SHP77 (cell line): ENCODE measurements around the gene COL25A1.

Experiments used
- DNase-seq, 2 experiments: peaks; one replicate each; lab custom pipeline; 2025; lab: John Stamatoyannopoulos, UW

COL25A1 gene

DNA sequence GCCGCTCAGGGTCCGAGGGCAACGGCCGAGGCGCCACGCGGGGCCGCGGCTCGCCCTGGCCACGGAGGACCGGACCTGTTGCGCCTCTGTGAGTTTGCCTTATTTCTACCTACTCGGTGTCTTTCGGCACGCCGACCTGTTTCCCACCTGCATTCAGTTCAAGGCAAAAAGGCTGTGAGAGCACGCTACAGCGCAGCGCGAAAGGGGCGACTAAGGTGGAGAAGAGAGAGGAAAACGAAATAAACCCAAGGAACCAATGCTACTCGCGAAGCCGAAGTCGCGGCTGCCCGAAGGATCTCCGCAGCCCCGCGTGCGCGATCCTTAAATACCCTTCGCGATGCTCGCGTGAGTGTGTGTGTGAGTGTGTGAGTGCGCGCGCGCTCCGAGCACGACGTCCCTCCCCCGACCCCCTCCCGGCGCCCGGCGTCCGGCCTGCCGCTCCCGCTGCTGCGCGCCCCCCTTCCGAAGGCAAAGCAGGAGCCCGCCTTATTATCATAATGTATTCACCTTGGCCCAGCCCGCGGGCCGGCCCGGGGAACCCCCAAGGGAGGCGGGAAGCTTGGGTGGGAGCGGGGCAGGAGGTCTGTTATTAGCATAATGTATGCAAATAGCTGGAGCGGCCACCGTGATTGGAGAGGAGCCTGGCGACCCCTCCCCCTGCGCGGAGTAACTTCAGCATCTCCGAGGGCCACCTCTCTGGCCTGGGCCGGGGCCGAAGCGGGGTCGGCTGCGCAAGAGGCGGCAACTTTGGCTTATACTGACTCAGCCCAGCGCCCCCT is at the start of gene COL25A1:
COL25A1 (minus strand) TSS at position 298 of the 779 bp plus-strand sequence.
- no peak for DNase-seq

DNA sequence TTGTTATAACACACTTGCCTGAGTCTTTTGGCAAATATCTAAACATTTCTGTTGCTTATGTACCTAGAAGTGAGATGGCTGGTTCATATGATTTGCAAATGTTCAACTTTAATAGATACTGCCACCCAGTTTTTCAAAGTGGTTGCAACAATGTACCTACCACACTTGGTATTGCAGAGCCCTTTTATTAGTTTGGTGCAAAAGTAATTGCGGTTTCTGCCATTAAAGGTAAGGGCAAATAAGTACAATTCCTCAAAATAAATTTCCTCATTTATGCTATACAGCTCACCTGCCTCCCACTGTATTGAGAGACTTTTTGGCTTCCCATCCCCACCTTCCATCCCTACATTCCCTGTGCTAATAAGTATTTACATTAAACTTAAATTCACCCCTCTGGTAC is 47.7 kb upstream of the COL25A1 start:
- DNase-seq = no peak

DNA sequence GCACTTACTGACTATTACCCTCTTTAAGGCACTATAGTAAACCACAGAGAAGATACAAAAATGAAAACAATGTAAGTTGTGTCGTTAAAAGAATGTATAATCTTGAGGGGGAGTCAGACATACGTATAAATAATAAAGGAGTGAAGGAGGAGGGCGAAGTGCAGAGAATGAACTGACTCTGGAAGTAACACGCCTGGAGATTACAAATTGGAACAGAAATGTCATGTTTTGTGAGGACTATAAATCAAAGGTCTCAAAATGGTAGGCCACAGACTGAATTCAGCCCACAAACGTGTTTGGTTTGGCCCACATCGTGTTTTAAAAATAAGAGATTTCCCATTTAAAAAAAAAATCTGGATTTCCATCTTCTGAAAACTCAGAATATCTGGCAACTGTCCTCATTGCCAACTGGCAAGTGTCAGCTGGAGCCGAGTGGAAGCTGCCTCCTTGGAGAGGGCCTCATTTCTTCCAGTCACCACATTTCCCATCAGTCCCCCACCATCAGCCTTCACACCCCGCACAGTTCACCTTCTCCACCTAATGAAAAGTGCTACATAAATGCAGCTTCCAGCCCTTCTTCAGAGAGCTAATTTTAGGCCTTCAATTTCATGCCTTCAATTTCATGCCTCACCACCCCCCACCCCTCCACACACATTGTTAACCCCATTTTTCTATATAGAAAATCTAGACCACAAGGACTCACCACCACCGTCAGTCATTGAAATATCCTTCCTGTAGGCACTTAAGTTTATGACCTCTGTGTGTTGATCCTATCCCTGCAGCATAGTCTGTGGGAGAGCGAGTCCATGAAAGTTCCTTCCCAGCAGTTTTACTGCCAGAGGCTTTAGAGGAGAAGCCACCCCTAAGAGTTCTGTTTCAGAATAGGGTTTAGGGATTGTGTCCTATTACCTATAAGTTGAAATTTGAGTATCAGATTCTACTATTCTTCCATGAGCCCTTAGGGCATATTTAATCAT is 32.0 kb upstream of the COL25A1 start:
- DNase-seq = no peak

DNA sequence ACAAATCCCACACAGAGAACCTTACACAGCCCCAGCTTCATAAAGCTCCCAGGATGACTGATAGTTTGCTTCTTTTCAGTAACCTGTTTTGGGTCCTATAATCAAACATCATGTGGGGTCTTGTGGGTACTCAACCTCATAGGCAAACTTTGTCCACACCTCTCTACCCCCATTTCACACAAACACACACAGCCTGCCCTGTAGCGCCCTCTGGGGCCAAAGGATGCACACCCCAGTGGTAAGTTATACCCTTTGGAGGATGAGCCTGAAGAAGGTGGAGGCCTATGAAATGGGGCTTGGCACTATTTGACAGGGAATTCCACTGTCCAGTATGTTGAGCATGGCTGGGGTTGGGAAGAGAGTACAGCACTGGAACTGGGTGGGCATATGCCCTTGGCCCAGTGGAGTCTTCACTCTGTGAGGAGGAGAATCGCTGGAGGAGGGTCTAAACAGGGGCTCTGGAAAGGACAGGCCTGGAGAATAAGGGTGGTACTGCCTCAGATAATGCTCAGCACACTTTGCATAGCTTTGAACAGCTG is 30.5 kb upstream of the COL25A1 start:
- no peak for DNase-seq

DNA sequence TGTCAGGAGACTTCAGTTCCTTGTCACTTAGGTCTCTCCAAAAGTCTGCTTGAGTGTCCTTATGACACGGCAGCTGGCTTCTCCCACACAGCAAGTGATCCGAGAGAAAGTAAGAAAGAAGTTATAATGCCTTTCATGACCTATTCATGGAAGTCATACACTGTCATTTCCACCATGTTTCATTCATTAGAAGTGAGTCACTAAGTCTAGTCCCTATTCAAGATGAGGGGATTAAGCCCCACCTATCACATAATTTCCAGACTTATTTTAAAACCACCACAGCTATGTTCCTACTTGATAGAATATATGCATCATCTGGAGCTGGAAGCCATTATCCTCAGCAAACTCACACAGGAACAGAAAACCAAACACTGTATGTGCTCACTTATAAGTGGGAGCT is 25.2 kb upstream of the COL25A1 start:
- no peak for DNase-seq

DNA sequence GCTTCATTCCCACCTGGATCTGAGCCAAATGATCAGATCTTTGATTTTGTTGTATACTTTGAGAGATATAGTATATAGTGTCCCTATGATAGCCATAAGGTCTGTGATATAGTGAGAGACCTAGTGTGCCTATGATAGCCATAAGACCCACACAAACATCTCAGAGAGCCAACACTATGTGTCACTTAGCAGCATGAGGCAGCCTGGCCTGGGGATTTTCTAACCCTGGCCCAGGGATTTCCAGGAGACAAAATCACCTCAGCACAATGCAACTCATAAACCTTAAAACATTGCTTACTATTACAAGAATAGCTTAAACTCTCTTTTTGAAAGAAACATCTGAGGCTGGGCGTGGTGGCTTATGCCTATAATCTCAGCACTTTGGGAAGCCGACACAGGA is 23.2 kb upstream of the COL25A1 start:
- DNase-seq = no peak

DNA sequence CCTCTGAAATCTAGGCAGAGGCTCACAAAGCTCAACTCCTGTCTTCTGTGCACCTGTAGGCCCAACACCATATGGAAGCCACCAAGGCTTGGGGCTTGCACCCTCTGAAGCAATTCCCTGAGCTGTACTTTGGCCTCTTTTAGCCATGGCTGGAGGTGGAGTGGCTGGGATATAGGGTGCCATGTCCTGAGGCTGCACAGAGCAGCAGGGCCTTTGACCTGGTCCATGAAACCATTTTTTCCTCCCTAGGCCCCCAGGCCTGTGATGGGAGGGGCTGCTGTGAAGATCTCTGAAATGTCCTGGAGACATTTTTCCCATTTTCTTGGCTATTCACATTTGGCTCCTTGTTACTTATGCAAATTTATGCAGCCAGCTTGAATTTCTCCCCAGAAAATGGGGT is 20.9 kb upstream of the COL25A1 start:
- DNase-seq = no peak

DNA sequence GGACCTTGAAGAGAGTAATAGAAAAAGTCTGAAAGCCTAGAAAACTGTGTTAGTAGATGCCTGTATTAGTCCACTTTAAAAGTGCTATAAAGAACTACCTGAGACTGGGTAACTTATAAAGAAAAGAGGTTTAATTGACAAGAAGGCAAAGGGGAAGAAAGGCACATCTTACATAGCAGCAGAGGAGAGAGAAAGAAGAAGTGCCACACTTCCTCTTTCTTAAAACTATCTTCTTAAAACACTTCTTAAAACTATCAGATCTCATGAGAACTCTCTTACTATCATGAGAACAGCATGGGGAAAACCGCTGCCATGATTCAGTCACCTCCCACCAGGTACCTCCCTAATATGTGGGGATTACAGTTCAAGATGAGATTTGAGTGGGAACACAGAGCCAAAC is 18.8 kb upstream of the COL25A1 start:
- DNase-seq = no peak

DNA sequence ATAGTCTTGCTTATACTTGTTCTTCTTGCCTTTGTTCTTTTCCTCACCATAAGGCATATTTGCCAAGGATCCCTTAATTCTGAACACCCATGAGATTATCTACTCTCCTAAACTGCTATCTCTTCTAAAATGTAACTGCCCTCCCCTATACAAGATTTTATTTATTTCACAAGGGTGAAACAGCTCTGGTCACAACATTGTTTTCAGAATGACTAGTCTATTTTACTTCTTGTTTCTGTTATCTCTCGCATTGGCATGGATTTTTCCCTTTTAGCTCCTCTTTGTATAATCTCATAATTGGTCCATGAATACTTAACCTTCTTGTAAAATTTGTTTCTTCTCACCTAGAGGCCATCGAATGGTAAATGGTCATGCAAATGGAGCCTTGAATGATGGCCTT is 17.2 kb upstream of the COL25A1 start:
- no peak for DNase-seq

DNA sequence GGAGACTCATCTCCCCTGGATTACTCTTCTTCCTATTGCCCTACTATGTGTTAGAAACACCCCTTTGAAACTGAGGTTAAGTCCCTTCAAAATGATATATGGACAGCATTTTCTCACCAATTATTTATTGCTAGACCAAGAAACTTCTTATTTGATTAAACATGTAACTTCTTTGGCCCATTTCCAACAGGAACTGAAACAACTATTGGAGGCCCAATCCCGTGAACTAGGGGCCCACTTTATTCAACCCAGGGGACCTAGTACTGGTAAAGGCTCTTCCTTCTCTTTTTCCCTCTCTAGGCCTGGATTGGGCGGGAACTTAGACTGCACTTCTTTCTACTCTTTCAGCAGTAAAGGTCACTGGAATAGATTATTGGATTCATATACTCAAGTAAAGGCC is 16.7 kb upstream of the COL25A1 start:
- DNase-seq = no peak

DNA sequence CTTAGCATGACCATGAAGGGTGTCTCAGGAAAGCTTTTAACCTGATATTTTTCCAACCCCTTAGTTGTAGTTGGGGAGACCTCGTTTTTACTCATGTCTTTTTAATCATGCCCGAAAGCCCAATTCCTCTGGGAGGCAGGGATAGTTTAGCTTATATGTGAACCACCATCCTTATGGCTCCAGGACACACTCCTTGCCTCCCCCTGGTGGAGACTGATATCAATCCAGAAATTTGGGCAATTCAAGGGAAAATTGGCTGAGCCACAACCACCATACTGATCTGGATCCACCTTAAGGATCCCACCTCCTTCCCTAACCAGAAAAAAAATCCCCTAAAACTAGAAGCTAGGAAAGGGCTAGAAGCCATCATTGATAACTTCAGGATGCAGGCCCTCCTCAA is 13.4 kb upstream of the COL25A1 start:
- DNase-seq = no peak

DNA sequence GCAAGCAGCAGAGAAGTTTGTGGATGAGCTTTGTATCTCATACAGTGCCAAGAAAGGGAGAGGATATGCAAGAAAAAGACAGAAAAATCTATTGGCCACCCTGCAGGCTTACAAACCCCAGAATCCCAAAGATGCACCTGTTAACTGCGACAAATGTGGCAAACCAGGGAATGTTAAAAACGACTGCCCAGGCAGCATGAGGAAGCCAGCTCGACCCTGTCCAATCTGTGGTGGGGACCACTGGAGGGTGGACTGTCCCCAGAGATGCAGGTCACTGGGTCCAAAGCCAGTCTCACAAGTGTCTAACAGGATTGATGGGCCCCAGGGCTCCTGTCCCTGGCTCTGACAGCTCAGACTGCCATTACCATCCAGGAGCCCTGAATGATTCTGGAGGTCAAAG is 12.9 kb upstream of the COL25A1 start:
- no peak for DNase-seq

DNA sequence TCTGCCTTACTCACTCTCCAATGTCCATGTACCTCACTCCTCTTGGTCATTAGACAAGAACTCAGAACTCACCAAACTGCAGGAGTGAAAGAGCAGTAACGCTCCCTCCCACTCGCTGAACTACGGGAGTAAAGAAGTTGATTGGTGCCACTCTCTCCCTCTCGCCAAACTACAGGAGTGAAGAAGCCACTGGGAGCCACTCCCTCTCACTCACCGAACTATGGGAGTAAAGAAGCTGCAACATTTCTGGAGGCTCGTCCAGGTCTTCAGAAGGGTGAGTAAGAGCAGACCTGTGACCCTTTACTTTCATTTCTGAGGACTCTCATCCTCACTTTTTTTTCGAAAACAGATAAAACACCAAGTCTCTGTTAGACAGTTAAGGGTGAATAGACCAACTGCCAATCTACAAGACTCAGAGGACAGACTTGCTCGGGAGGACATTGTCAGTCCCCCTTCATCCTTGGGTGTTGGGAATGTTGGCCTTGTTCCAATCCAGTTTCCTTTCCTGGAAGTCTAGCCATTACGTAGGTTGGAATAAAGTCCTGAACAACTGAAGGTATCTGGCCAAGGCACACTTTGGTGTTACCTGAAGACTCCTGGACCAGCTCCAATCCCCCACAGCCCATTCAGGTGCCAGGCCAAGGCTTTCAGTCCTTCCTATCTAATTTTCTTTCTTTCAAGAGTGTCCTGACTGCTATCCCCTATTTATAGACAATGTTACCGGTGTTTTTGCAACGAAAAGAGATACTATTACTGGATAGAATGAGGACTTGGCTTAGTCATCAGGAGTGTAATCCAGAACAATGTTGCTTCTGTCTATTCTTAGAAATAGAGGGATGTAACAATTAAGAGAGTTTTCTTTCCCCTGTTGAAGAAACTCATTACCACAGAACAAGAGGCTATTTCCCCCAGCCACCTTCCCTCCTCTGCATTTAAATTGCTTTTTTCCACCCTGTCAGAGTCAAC is 11.0 kb upstream of the COL25A1 start:
- DNase-seq = no peak

DNA sequence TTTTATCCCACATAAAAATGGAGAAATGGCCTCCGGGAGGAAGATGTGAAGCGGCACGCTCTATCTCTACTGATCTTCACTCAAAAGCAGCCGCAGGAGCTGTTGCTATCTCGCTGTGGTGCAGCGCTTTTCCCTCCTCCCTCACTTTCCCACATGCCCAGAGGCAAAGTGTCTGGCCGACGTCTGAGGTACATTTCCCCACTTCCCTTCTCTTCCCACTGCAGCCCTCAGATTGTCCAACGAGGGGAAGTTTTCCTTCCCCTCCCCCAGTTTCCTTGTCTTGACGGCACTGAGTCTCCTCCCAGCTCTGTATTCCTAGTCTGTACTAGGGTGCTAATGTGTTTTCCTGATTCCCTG is 660 bp upstream of the COL25A1 start:
- DNase-seq = no peak

DNA sequence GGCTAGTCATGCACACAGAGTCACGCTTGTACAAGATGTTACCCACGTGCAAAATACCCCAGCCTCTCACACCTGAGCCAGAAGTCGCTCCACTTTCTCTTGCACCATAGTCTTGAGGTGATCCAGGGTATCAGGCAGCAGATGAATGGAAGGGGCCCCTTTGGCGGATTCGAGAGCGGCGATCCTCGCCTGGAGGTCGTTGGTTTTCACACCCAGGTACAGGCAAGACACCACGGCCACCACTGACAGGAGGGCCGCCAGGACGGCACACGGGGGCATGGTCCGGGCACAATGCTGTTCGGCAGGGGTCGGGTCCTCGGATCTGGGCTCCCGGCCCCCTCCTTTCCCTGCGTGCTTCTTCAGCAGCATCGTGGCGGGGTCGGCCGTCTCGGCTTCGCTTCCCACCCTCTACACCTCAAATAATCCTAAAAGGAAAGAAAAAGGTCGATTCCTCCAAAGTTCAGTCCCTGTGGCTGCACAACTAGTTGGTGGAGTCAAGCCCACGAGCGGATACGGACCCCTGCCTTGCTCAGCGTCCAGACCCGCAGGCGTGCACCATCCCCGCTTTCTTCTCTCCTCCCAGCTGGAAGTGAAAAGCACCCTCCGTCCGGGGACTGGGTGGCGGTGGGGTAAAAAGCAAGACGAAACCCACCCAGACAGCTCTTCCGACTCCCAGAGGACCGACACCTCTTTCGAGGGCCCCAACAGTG is 652 bp downstream of the COL25A1 start:
- DNase-seq = no peak

DNA sequence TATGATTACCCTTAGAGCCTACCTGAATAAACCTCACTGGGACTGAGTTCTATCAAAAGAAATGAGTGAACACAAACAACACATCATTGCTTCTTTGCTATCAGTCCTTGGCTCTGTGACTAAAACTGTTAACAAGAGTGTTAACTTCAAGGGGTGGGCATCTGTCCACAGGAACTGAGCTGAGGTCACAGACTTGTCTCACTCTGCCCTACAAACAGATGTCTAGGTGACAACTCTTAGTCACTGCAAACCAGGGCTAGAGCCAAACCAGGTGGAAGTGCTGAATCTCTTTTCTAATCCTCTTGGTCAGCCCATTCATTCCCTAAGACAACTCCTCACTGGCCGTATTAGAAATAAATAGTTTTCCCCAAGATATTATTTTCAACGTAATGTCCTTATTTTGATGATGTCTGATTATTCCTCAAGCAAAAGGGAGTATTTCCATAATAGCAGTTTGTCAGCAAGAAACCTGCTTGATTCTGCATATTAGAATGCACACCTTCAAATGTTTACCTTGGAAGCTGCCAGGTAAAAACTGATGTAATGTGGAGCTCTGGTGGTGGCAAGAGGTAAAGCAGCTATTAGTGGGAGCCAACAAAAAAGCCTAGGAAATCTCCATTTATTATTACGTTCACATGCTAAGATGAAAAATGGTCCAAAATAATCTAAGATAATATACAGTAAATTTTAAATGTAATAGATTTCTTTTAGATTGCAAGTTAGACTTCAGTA is 4.0 kb downstream of the COL25A1 start:
- peak in 1 of 2 experiments; percentile 14 for DNase-seq

DNA sequence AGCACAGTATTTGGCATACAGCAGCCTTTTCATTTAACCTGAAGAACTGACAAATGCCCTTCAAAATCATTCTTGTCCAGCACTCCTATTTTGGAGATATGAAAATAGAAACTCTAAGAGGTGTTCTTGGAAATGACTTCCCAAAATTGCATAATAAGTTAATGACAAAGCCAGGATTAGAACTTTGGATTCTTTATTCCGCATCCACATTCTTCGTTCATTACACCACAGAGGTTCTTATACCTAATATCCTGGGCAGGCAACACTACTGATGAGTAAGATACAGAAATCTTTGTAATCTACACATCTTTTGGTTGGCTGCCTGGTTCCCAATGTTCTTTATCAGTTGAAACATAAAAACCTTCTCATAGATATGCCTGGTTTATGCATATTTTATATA is 5.9 kb downstream of the COL25A1 start:
- DNase-seq = no peak

DNA sequence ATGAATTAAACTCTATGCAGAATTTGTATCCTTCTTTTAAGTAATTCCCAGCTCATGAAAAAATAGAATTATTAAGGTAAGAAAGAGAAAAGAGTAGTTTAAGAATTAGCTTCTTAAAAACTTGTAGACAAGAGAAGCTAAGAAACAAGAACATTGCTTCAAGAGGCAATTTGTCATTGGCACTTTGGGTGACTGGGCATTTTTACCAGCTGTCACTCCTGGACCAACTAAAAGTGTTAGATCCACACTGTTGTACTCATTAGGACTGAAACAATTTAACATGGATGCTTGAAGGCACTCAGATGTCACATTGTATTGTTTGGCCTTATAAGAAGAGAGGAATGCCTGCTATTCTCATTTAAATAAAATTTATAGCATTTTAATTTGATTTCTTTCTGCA is 7.4 kb downstream of the COL25A1 start:
- DNase-seq = no peak

DNA sequence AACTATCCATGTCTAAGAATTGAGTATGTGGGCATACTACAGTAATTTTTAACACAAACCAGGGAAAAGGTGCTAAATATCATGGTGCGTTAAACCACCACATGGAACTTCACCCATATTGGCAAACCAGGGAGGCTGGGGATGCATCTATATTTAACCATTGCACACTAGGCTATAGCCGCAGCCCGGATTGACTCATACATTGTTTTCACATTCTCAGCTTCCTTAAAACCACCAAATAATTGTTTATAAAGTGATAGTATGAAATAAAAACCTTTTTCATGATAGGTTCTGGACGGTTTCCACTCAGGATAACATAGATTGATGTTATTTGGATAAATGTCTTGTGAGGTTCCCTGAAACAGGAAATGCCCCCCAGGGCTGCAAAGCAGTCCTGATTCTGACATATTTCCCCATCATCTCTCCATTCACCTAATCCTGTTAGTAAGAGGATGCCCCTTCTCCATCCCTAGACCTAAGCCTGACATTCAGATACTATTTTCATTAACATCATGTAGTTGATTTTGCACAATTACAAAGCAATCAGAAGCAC is 7.9 kb downstream of the COL25A1 start:
- DNase-seq = no peak

DNA sequence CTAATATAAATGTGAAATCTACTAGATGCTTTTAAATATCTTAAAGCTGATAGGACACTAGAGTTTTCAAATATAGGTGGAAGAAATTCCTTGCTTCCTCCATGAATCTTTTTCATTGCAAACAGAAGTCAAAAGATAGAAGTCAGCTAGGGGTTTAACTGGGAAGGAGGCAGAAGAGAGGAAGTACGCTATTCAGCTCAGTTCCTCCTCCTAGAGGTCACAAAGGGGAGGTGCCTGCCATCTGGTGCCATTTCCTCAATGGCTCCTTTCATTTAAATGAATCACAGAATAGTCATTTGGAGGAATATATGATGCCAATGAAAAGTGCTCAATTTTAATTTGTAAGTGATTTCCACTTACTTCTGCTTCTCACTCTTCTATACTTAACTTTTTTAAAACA is 8.5 kb downstream of the COL25A1 start:
- no peak for DNase-seq
